ENCODE measurements around the gene TBCK. TPM values are rescaled to one million over a fixed set of nuclear protein-coding genes. Genes with fewer than 3 reads are reported as not detected.

TBCK gene
- polyA plus RNA-seq, 1 of the 3 experiments (the other 2 are of a cell fraction) = 14.6 TPM

GRCh38 chr4:106364282-106364681 is 48.3 kb upstream of the TBCK start:
- H3K9me2 ChIP-seq = no peaks in the 10 kb centered on the region
- CTCF ChIA-PET = no interaction called here
- H3K4me3 ChIP-seq (ENCODE audit: low read depth in 2 of 2, low read length in 1 of 2) = no peak overlapping the region
- H3K4me2 ChIP-seq = no peak overlapping the region
- no peaks in the 10 kb centered on the region for H3K36me3 ChIP-seq (replicated peaks in 1 of 2; ENCODE audit: control insufficient read depth in 1 of 2, insufficient read depth in 2 of 2, low read length in 1 of 2)
- no peak for DNase-seq
- no peaks in the 10 kb centered on the region for H3K27me3 ChIP-seq (ENCODE audit: insufficient read depth)
- no peak overlapping the region for H3K9ac ChIP-seq
- WGBS (ENCODE audit: low lambda C conversion rate) = 100% methylated on average over 1 of the region's 1 CpG
- H2AFZ ChIP-seq (ENCODE audit: low read depth) = peak overlapping the region; percentile 20; the same call in 1 of the 2 replicates
- no peak overlapping the region; a peak in 1 of 4 replicates for H3K27ac ChIP-seq (ENCODE audit: low read depth in 2 of 2, low read length in 1 of 2)
- H3K79me2 ChIP-seq (ENCODE audit: insufficient read depth) = no peaks in the 10 kb centered on the region
- H4K20me1 ChIP-seq (ENCODE audit: insufficient read depth) = no peaks in the 10 kb centered on the region
- peaks cover 17% of the 10 kb centered on the region for H3F3A ChIP-seq (replicated peaks; ENCODE audit: insufficient read depth)
- no peaks in the 10 kb centered on the region for H3K9me3 ChIP-seq
- POLR2A ChIA-PET = no interaction called here
- H3K4me1 ChIP-seq (ENCODE audit: control insufficient read depth in 1 of 2, insufficient read depth in 2 of 2, low read depth in 1 of 2, low read length in 1 of 2) = peaks cover 0 to 9% of the 10 kb centered on the region in 2 experiments; a peak in 2 of 4 replicates
- no peak for TF ChIP-seq TEAD4 (IDR thresholded peaks at IDR 0.05; ENCODE audit: borderline replicate concordance, insufficient read depth)
- no peak for TF ChIP-seq JUND (IDR thresholded peaks at IDR 0.05)
- TF ChIP-seq PBX3 (IDR thresholded peaks at IDR 0.05) = no peak
- no peak for TF ChIP-seq USF2 (IDR thresholded peaks at IDR 0.05; ENCODE audit: borderline replicate concordance, low read depth, low read length)
- no peak for TF ChIP-seq CTCF (IDR thresholded peaks at IDR 0.05)
- no peak for TF ChIP-seq EP300 (IDR thresholded peaks at IDR 0.05; ENCODE audit: borderline replicate concordance in 1 of 2, low read depth in 1 of 2, low read length in 1 of 2)
- no peak for TF ChIP-seq POLR2AphosphoS5 (IDR thresholded peaks at IDR 0.05; ENCODE audit: low read depth, low read length)
- no peak for TF ChIP-seq MAX (IDR thresholded peaks at IDR 0.05; ENCODE audit: low read depth)
- no peak for TF ChIP-seq MXI1 (IDR thresholded peaks at IDR 0.05; ENCODE audit: low read depth, low read length)
- no peak for TF ChIP-seq TAF1 (IDR thresholded peaks at IDR 0.05; ENCODE audit: borderline replicate concordance, low read depth, low read length)
- TF ChIP-seq ELF1 (IDR thresholded peaks at IDR 0.05) = no peak

- H4K20me1 ChIP-seq (ENCODE audit: insufficient read depth) = no peaks in the 10 kb centered on the region
- H3F3A ChIP-seq (replicated peaks; ENCODE audit: insufficient read depth) = peaks cover 19% of the 10 kb centered on the region
- DNase-seq = no peak
- no peak overlapping the region for H3K4me3 ChIP-seq (ENCODE audit: low read depth in 2 of 2, low read length in 1 of 2)
- no peaks in the 10 kb centered on the region for H3K79me2 ChIP-seq (ENCODE audit: insufficient read depth)
- ChIA-PET CTCF (no interaction called here), POLR2A (no interaction called here)
- no peak overlapping the region for H3K4me2 ChIP-seq
- WGBS (ENCODE audit: low lambda C conversion rate) = 55% methylated on average over 3 of the region's 3 CpGs
- no peaks in the 10 kb centered on the region for H3K27me3 ChIP-seq (ENCODE audit: insufficient read depth)
- no peak overlapping the region for H2AFZ ChIP-seq (ENCODE audit: low read depth)
- no peak overlapping the region for H3K9ac ChIP-seq
- H3K4me1 ChIP-seq (ENCODE audit: control insufficient read depth in 1 of 2, insufficient read depth in 2 of 2, low read depth in 1 of 2, low read length in 1 of 2) = peaks cover 0 to 9% of the 10 kb centered on the region in 2 experiments; a peak in 2 of 4 replicates
- H3K9me3 ChIP-seq = no peaks in the 10 kb centered on the region
- H3K27ac ChIP-seq (ENCODE audit: low read depth in 2 of 2, low read length in 1 of 2) = no peak overlapping the region
- H3K9me2 ChIP-seq = no peaks in the 10 kb centered on the region
- no peaks in the 10 kb centered on the region for H3K36me3 ChIP-seq (replicated peaks in 1 of 2; ENCODE audit: control insufficient read depth in 1 of 2, insufficient read depth in 2 of 2, low read length in 1 of 2)
- TF ChIP-seq TCF12 (IDR thresholded peaks at IDR 0.05) (no peak), POLR2AphosphoS5 (IDR thresholded peaks at IDR 0.05; ENCODE audit: low read depth, low read length) (no peak), YY1 (IDR thresholded peaks at IDR 0.05; ENCODE audit: low read depth) (no peak), MXI1 (IDR thresholded peaks at IDR 0.05; ENCODE audit: low read depth, low read length) (no peak), ZBTB33 (IDR thresholded peaks at IDR 0.05; ENCODE audit: borderline replicate concordance, low read depth) (no peak), EZH2phosphoT487 (IDR thresholded peaks at IDR 0.05; ENCODE audit: borderline replicate concordance, low read depth) (no peak), MEF2A (IDR thresholded peaks at IDR 0.05; ENCODE audit: borderline replicate concordance, low read depth) (no peak), SIN3A (IDR thresholded peaks at IDR 0.05; ENCODE audit: borderline replicate concordance, low read depth, low read length) (no peak), CTCF (IDR thresholded peaks at IDR 0.05) (no peak), FOSL2 (IDR thresholded peaks at IDR 0.05; ENCODE audit: borderline replicate concordance, low read depth) (no peak)
Observed at GRCh38 chr4:106362086-106362825, 46.2 kb upstream of the TBCK start.

Data from SK-N-SH (cell line).